ENCODE results near the gene NRARP.

- TF ChIP-seq EZH2 (IDR thresholded peaks at IDR 0.05; ENCODE audit: insufficient read depth, poor library complexity, severe bottlenecking): no peak
- no peak for TF ChIP-seq EZH2phosphoT487 (IDR thresholded peaks at IDR 0.05; ENCODE audit: insufficient read depth, low read depth)
These were observed 21.4 kb downstream of the NRARP start for GRCh38 chr9:137280474-137281344.

Data from GM23248 (cell line).